NOMO-1 treated with dmso at 0.1 percent for 144 hours (cell line): Measurements from ENCODE around the gene GAL3ST2.

Experiments used
- DNase-seq: peaks from one replicate; lab custom pipeline; 2025; ENCODE audit not compliant: unreplicated experiment; lab: John Stamatoyannopoulos, UW

GAL3ST2 gene

DNA sequence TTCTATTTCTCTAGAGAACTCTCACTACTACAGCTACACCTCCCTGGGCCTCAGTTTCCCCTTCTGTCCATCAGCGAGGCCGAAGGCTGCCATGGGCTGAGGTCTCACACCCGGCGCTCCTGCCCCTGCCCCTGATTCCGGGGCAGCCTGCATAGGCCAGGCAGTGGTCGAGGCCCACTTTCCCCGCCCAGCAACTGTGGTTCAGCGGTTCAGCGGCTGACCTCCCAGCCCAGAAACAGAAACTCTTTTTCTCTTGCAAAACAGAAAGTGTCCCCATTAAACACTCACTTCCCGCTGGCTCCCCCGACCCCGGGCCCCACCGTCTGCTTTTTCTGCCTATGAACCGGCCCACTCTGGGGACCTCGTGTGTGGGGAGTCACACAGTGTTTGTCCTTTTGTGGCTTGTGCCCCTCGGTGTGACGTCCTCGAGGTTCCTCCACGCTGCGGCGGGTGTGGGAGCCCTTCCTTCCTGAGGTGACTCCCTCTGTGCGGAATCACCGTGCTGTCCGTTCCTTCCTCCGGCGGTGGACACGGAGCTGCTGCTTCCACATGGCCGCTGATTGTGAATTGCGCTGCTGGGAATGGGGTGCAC is 66.1 kb downstream of the GAL3ST2 start:
- DNase-seq = peak; percentile 84

DNA sequence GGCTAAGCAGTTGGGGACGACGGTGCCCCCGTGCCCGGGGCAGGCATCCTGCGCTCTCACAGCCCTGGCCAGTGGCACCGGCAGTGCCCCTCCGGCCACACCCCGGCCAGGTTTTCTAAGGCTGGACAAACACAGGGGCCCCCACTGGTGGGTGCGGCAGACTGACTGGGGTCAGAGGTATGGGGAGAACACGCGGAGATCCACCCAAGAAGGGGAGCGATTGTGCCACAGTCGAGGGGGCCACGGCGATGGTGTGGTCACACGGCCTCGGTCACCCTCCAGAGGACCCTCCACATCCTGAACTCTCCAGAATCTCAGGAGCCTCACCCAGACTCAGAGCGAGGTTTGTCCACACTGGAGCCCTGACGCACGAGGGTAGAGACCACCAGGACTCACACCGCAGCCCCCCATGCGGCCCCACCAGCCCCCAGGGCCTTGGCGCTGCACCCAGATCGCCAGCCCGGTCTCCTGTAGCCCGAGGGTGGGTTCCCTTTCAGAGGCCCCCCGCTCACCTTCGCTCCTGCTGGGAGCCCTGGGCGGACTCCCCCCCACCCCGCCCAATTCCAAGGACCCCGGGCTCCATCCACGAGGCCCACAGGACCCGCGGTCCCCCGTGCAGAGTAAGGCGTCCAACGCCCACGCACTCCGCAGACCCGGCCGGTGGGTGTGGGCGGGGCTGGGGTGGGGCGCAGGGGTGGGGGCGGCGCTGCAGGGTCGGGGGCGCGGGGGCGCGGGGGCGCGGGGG is 66.9 kb downstream of the GAL3ST2 start:
- DNase-seq = no peak

DNA sequence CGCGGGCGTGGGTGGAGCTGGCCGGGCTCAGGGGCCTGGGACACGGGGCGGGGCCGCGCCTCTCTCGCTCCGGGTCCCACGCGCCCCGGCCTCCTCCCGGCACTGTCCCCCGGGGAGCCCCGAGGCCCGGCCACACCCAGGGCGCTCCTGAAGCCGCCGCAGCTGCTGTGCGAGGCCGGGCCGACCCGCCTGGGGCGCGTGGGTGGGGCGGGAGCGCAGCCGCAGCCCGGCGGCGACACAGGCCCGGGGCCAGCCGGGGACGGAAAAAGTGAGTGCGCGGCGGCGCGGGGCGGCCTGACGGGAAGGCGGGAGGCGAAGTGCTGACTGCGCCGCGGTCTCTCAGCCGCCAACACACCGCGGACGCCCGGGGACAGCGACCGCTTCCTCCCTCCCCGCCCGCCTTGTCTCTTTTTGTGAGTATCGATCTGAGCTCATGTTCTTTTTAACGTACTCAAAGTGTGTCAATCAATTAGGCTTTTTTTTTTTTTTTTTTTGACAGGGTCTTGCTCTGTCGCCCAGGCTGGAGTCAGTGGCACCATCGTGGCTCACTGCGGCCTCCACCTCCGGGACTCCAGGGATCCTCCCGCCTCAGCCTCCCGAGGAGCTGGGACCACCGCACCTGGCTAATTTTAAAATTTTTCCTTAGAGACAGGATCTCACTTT is 67.6 kb downstream of the GAL3ST2 start:
- peak; percentile 31 for DNase-seq

DNA sequence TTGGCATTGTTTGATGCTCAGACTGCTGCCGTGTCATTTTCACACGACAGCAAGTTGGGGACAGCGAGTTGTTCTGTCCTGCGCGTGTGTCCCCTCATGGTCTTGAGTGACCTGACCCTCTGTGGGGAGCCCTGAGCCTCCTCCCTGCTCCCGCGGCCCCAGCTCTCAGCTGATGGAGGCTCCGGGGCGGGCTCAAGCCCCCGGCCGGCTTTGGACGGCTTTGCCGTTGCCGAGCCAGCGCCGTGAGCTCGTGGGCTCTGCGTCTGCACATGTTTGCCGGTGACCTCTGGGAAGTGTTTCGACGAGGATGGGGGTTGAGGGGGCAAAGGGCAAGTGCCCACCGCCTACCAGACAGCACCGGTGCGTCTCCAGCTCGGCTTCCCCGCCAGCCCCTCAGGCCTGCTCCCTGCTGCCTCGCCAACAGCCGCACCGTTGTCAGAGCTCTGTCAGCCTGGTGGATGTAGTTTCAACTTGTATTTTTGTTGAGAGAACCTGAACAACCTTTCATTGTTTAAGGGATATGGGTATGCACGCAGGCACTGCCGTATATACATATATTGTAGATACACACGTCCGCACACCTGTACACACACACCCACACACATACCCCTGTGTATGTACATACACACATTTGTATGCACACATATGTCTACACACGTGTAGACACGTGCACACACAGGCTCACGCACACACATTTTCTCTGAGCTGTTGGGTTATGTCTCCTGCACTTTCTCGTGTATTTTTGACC is 68.4 kb downstream of the GAL3ST2 start:
- DNase-seq = no peak

DNA sequence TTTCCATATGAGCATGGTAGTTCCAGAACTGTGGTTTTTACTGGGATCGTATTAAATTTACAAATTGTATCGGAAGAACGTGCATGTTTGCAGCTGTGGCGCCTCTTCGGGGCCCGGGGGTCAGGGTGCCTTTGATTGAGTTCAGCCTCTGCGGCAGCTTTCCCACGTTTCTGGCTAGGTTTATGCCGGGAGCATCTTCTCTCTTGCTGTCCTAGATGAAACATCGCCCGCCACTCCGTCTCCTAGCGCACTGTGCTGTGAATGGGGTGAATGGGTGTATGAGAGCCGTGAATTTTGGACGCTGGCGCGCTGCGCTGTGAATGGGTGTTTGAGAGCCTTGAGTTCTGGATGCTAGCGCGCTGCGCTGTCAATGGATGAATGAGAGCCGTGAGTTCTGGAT is 69.8 kb downstream of the GAL3ST2 start:
- no peak for DNase-seq

GRCh38 chr2:241848761-241849615 is 72.4 kb downstream of the GAL3ST2 start:
- DNase-seq = no peak

DNA sequence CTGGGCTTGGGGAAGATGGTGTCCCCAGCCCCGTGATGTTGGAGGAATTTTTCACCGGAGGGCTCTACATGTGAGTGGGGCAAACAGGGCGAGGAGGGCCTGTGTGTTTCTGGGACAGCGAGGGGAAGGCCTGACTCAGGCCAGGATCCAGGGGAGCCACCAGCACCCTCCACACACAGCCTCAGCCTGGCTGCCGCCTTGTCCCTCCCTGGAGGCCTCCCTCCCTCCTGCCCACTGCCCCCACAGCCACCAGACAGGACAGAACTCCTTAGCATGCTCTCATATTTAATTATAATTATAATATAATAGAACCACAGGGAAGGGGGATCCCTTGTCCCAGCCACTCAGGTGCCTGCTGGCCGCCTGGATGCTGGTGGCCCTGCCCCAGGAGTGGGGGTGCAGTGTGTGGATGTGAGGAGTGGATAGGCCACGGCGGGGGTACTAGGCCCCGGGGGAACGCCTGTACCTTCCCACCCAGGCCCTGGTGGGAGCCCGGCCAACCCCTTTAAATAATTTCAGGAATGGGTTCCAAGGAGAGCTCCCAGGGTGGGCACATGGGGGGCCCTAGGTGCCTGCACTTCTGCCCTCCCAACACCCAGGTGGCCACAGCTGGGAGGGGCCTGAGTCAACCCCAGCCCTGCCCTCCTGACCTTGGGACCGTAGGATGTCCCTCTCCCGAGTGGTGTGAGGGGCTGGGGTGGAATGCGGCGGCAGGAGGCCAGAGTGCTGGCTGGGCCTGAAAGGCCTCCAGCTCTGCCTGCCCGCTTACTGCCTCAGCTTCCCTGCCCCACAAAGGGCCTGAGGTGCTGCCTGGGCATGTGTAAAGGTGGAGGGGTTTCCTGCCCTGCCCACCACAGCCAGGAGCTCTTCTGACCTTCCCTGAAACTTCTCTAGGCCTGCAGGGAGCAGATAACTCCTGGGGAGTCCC is 73.3 kb downstream of the GAL3ST2 start:
- no peak for DNase-seq

GRCh38 chr2:241850544-241851324 is 74.1 kb downstream of the GAL3ST2 start:
- DNase-seq = no peak

DNA sequence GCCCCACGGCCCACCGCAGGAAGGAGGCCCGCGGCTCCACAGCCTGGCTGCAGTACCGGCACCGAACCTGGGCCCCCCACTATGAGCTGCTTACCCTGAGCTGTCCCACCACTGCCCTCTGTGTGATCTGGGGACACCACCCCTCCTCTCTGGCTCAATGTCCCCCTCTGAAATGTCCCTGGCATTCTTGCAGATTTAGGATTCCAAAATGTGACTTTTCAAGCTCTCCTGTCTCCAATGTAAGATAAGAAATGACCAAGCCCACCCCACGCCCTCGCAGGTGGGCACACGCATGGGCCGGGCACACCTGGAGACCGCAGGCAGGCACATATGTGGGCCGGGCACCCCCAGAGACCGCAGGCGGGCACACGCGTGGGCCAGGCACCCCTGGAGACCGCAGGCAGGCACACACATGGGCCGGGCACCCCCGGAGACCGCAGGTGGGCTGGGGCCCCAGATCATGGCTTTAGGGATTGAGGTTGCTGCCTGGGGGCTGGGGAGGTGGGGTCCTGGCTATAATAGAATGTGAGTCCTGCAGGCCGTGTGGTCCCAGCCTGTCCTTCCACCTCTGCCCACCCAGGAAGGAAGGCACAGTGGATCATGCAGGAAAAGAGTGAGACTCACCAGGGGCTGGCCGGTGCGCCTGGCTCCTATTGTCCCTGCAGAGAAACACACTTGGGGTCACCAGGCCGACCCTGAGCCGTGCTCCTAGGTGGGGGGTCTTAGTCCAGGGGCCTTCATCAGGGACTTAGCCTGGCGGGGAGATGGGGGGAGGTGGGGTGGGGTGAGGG is 74.9 kb downstream of the GAL3ST2 start:
- DNase-seq = no peak

GRCh38 chr2:241852116-241852980 is 75.7 kb downstream of the GAL3ST2 start:
- DNase-seq = no peak

DNA sequence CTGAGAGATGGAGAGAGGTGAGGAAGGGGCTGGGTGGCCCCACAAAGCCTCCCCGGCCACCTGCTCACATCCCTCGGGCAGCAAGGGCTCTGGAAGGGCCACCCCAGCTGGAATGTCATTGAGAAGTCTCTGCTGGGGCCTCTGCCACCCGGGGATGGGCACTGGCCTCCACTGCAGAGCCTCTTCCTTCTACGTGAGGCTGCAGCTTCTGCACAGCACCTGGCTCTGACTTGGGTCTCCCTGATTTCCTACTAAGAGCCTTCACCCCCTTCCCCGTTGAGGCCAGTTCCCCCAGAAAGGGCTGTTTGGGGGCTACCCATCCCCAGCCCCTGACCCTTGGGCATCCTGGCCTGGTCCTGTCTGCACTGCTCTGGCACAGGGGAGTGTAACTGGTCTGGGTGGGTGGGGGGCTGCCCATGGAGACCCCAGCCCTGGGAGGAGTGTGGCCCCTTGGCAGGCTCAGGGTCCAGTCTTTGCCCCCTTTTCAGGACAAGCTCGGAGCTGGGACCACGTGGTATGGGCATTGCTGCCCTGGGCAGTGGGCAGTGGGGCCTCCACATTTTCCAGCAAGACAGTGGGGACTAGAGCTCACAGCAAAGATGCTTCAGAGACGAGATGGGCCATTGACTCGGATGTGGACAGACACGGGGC is 76.5 kb downstream of the GAL3ST2 start:
- DNase-seq = no peak
